Measurements from ENCODE around the gene RYR1. TPM values are rescaled to one million over a fixed set of nuclear protein-coding genes. Genes with fewer than 3 reads are reported as not detected.
"Not testable (repeated sequence)": the region's sequence is repeated elsewhere in the genome, so short reads cannot be mapped to it uniquely, and the experiment has no call there.

Gene RYR1
- total RNA-seq, 1 donor from 2014 or later: 2.3 TPM

DNA sequence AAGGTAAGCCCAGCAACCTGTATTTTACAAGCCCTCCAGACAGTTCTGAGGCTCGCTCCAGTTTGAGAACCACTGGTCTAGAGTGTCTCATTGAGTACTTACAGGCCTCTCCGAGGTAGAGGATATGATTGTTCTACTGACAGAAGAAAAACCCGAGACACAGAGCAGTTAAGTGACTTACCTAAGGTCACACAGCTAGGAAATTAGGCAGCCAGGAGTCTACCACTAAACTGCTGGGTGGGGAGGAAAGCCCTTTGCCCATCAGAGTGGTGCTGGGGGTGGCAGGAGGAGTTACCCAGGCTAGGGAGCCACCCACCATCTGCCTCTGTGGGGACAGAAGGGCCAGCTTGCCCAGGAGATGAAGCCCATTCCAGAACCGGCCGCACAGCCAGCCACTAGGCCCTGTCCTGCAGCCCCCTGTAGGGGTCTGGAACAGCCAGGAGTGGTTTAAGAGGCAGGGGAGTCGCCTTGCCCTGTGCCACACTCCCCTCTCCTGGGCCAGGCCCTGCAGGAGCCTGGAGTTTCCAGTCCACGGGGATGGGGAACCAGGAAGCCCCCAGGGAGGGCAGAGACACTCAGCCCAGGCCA, 8.2 kb upstream of the RYR1 start:
- intact Hi-C loops (cut with micrococcal nuclease): no loop called here

DNA sequence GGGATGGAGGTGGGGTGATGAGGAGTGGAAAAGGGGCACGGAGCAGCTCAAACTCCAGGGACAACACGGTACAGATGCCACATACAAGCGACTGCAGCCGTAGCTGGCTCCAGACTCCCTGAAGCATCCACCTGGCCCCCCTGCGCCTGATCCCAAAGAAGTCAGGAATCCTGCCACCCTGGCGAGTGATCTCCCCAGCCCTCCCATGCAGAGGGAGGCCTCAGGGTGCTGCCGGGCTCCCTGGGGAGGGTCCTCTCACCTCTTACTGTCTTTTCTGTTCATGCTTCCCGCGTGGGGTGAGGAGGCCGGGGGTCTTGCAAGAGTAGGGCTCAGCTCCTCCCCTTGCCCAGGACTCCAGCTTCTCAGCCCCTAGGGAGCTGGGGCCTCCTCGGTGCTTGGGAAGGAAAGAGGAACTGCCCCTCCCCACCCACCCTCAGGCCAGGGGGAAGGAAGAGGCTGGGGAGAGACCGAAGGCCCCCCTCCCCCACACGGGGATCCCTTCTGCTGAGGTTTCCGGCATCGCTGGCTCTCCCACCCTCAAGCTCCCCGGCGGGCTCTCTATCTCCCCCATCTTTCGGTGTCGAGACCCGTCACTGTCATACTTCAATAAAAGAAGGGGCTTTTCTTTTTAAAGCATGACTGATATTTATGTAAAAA, 7.6 kb upstream of the RYR1 start, which contains the start of gene RASGRP4:
Gene RASGRP4, minus strand, starts transcription at position 410 of the 657 bp plus-strand sequence. Its CDS starts 128 bp downstream, at position 282.
- intact Hi-C loops (cut with micrococcal nuclease): no loop called here

DNA sequence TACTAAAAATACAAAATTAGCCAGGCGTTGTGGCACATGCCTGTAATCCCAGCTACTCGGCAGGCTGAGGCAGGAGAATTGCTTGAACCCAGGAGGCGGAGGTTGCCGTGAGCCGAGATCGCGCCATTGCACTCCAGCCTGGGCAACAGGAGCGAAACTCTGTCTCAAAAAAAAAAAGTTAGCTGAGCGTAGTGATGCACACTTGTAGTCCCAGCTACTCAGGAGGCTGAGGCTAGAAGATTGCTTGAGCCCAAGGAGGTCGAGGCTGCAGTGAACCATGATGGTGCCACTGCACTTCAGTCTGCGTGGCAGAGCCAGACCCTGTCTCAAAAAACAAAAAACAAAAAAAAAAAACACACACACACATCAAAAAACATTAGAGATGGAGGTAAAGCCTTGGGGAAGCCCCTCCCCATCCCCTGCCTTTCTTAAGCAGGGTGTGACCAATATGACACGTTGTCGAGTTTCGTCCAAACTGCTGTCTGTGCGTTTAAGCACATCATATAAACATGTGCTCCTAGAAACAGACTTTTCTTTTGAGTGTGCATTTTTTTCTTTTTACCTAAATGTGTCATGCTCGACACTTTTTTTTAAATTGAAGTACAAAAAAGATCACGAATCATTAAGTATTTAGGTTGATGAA, 6.3 kb upstream of the RYR1 start:
- intact Hi-C loops (cut with micrococcal nuclease): not testable (repeated sequence)

DNA sequence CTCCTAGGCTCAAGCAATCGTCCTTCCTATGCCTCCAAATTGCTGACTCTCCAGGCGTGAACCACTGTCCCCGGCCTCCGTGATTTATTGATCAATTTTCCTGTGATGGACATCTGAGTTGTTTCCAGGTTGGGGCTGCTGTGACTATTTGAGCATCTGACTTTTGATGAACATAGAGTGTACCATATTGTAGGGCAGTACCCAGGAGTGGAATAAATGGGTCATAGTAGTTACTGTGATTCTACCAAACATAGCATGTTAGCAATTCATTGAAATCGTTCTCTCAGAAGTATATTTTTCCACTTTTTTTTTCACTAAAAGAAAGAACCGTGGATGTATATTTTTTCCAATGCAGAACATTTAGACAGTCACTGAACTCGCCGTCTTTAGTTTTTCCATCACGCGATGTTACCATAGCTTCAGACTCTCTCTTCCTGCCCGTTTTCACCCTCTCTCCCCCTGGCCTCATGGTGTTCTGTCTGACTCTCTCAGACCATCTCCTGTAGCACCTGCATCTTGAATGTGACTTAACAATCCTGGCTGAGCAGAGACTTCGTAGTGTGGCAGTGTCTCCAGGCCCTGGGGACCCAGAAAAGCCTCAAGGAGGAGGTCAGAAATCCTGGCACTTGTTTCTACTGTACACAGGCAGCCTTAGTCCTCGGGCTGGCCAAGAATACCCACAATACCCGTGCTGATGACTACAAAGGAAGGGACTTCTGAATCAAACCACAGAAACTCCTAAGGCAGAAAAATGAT, 4.3 kb upstream of the RYR1 start:
- intact Hi-C loops (cut with micrococcal nuclease): no loop called here

DNA sequence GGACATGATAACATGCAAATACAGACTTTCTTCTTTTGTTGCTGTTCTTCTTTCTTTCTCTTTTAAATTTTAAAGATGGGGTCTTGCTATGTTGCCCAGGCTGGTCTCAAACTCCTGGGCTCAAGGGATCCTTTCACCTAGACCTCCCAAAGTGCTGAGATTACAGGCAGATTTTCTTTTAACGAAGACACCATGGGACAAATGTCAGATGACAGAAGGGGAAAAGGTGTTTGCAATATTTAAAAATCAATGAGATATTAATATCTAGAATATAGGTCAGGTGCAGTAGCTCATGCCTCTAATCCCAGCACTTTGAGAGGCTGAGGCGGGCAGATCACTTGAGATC, 3.7 kb upstream of the RYR1 start:
- intact Hi-C loops (cut with micrococcal nuclease): no loop called here

DNA sequence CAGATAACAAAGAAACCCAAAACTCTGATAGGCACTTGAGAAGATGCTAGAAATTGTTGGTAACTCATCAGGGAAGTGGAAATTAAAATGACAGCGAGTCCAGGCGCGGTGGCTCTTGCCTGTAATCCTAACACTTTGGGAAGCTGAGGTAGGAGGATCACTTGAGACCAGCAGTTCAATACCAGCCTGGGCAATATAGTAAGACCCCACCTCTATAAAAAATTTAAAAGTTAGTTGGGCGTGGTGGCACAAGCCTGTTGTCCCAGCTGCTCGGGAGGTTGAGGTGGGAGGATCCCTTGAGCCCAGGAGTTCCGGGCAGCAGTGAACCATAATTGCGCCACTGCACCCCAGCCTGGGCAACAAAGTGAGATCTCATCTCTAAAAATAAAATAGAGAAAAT, 2.6 kb upstream of the RYR1 start:
- intact Hi-C loops (cut with micrococcal nuclease): no loop called here

DNA sequence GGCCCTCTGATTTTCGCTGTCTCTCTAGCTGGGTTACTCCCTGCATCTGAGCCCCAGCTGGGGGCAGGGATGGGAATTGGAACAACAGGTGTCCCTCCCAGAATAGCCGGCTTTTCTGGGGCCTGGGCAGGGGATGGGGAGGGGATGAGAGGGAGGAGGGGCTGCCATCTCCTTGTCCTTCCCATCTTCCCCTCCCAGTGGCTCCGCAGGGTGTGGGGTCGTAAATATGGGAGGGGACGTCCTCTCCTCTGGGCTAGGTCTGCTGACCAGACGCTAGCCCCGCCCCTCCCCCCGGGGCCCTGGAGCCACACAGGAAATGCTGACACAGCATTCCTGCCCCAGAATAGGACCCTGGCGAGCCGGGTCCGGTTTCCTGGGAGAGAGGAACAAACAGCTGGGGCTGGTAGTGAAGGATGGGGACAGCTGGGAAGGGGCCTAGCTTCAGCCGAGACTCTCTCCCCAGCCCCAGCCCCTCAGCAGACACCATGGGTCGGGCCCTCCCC, 1.1 kb downstream of the RYR1 start:
- intact Hi-C loops (cut with micrococcal nuclease): no loop called here

DNA sequence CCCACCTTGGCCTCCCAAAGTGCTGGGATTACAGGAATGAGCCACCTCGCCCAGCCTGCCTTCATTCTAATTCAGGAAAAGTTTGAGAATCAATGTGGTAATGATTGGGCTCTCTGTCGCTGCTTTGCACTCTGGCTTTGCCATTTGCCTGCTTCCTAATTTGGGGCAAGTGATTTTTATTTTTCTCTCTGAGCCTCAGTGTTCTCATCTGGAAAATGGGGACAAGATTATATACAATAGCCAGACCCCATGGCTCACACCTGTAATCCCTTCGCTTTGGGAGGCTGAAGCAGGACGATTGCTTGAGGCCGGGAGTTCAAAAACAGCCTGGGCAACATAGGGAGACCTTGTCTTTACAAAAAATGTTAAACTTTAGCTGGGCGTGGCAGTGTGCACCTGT, 3.8 kb downstream of the RYR1 start:
- intact Hi-C loops (cut with micrococcal nuclease): no loop called here

DNA sequence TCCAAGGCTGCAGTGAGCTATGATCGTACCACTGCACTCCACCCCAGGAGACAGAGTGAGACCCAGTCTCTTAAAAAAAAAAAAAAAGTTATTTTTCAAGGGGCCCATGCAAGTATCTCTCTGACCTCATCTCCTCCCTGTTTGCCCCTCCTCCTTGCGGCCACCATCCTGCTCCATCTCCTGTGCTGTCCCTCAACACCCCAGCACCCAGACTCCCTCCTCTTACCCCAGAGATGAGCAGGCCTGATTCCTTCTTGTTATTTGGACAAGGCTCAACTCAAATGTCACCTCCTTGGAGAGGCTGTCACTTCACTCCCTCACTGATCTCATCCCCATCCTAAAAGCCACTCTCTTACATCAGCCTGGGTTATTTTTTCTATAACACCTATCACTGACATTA, 4.4 kb downstream of the RYR1 start:
- intact Hi-C loops (cut with micrococcal nuclease): no loop called here

DNA sequence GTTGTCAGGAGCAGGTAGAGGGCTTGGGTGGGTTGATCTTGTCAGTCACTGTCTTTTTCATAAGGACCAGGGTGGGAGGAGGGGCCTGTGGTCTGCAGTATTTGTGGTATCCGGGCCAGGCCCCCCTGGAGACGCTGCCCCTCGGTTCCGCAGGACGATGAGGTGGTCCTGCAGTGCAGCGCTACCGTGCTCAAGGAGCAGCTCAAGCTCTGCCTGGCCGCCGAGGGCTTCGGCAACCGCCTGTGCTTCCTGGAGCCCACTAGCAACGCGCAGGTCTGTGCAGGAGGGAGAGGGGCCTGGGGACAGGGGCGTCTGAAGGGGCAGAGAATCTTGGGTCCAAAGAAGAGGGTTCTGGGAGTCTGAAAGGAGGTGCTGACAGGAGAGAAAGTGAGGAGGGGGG, 7.1 kb downstream of the RYR1 start:
- intact Hi-C loops (cut with micrococcal nuclease): loop anchor here (2.0 kb wide), 1 partner anchor 38 kb away; the partner anchor contains the start of gene FAM98C

DNA sequence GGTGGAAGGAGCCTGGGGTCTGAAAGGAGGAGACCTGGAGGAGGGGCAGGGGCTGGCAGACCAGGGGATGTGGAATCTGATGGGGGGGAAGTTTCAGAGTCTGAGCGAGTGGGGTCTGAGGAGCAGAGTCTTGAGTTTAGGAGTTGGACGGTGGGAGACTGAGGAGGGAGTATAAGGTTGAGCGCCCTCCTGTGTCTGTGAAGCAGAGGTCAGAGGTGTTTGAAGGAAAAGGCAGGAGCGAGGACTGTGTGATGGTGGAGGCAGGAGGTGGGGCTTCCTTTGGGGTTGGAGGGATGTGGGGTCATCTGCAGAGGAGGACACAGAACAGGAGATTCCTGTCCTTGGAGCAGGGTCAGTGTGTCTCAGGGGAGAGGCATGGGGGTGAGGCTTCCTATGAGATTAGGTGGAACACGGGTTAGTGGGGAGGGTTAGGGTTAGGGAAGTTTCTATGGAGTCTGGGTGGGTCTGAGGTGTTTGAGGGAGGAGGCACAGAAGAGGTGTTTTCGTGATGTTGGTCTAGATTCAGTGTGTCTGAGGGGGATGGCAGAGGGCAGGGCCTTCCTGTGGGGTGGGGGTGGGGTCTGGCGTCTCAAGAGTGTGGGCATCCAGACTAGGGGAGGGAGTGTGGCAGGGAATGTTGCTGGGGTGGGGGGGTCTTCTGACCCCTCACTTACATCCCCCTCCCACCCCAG, 8.3 kb downstream of the RYR1 start:
- intact Hi-C loops (cut with micrococcal nuclease): loop anchor here (2.0 kb wide), 1 partner anchor 39 kb away; the partner anchor contains the start of gene FAM98C

DNA sequence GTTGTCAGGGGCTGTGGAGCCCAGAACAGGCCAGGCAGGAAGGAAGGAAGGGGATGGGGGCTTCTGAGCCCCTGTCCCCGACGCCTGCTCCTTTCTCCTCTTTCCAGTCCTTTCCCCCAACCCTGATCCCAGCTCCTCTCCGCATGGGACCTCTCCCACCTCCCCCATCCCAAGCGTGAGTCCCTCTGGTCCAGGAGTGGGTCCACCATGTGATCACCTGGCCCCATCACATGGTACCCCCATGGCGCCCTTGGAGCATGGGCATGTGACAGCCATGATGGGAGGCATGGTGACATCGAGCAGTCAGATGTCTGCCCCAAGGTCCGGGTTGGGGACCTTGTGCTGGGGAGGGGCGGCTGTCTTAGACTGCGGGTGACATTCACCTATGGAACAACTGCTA, 9.2 kb downstream of the RYR1 start:
- intact Hi-C loops (cut with micrococcal nuclease): no loop called here

DNA sequence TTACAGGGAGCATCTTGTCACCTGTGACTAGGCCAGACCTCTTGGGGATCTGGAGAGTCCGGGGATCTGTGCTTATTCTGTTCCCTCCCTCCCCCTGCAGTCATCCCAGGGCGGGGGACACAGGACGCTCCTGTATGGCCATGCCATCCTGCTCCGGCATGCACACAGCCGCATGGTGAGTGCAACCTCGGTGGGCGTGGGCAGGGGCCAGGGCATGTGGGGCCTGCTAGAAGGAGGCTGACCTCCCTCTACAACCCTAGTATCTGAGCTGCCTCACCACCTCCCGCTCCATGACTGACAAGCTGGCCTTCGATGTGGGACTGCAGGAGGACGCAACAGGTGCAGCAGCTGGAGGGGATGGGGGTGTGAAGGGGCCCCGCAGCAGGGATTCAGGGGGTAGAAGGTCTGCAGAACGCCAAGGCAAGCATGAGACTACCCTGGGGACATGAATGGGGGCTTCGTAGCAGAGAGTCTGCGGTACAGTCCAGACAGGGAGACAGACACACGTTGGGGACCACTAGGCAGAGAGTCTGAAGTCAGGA, 10.0 kb downstream of the RYR1 start:
- intact Hi-C loops (cut with micrococcal nuclease): no loop called here

DNA sequence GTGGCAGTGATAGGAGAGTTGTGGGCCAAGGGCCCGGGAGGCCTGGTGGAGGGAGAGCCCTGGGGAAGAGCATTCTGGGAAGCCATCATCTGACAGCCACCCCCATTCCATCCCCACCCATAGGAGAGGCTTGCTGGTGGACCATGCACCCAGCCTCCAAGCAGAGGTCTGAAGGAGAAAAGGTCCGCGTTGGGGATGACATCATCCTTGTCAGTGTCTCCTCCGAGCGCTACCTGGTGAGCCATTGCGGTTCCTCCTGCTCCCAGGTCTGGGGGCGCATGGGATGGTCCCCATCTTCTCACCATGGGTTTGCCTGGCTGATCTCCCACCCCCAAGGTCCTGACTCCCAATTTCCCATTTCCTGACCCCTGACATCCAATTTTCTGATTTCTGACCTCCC, 10.5 kb downstream of the RYR1 start:
- intact Hi-C loops (cut with micrococcal nuclease): no loop called here

DNA sequence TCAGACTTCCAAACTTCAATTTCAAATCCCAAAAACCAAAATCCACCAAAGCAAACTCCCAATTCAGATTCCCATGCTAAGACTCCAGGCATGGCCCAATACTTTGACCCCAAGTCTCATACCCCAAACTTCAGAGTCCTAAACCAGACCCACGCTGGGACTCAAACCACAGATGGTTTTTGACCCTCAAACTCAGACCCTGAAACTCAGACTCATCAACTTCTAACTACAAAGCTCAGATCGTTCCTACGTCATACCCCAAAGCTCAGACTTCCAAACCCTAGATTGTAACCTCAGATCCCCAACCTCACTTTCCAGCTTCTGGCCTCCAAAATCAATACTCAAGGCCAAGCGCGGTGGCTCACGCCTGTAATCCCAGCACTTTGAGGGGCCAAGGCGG, 11.9 kb downstream of the RYR1 start:
- intact Hi-C loops (cut with micrococcal nuclease): no loop called here

DNA sequence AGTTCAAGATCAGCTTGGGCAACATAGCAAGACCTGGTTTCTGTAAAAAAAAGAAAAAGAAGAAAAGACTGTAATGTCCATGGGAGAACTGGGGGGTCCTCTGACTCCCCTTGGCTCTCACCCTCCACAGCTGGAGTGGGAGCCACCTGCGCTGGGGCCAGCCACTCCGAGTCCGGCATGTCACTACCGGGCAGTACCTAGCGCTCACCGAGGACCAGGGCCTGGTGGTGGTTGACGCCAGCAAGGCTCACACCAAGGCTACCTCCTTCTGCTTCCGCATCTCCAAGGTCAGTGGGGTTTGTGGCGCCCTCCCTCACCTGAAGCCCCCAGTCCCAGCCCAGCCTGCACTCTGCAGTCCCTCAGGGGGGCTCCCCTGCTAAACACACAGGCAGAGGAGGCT, 14.7 kb downstream of the RYR1 start:
- intact Hi-C loops (cut with micrococcal nuclease): no loop called here

DNA sequence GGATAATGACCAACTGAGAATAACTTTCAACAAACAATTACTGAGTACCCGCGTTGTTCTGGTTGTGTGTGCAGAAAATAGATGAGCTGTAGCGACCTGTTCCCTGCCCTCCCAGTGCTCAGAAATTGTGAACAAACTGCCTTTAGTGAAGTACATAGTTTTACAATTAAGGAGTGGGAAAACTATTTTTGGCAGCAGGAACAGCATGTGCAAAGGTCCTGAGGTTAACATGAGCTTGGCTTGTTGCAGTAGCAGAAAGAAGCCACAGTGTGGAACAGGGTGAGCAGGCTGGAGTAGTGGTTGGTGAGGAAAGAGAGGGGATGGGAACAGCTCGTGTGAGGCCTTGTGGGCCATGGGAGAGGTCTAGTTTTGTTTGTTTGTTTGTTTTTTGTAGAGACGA, 16.0 kb downstream of the RYR1 start:
- intact Hi-C loops (cut with micrococcal nuclease): no loop called here

DNA sequence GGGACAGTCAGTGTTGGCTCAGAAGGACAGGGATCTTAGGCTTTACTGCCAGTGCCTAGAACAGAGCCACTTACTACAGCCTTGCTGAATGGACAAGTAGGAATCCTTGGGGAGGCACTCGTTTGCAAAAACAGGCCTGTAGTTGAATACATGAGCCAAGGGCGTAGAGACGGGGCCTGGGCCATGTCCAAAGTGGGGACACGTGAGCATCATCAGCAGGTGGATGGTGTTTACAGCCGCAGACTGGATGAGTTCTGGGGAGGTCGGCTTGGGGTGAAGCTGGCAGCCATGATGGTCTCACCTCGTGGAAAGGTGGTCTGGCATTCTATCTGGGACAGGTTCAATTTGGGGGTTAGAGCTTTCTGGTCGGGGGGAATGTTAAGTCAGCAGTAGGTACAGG, 17.5 kb downstream of the RYR1 start:
- intact Hi-C loops (cut with micrococcal nuclease): no loop called here

DNA sequence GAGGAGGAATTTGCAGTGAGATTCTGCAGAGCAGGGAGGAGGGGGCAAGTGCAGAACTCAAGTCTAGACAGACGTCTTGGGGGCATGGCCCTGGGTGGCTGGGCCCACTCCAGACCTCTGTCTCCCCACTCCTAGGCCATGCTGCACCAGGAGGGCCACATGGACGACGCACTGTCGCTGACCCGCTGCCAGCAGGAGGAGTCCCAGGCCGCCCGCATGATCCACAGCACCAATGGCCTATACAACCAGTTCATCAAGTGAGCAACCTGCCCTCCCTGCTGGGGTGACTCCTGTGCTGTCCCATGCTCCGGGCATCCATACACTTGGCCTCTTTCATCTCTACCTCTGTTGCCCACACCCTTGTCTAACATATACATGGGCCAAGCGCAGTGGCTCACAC, 18.1 kb downstream of the RYR1 start:
- intact Hi-C loops (cut with micrococcal nuclease): no loop called here

DNA sequence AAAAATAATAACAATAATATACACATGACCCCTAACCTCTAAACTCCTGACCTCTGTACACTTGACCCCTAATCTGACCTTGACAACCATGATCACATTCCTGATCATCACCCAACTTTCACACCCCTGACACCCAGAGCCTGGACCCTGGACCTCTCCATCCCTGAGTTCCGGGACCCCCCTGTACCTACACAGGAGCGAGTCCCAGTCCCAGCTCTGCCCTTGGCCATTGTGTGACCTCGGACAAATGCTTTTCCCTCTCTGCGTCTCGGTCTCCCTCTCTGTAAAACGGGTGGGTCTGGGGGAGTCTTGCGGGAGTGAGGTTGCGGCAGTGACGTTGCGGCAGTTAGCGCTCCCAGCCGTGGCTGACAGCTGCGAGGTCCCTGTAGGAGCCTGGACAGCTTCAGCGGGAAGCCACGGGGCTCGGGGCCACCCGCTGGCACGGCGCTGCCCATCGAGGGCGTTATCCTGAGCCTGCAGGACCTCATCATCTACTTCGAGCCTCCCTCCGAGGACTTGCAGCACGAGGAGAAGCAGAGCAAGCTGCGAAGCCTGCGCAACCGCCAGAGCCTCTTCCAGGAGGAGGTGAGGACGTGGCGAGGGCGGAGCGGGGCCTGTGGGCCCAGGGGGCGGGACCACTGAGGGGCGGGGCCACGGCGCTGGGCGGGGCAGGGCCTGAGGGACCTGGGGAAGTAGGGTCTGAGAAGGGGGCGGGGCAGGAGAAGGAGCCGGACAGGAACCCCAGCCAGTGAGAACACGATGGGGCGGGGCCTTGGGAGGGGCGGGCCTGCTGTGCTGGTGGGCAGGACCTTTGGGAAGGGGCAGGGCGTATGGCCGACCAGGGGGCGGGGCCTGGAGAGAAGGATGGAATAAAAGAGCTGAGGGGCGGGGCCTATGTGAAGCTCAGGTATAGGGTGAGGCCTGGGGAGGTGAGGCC, 19.2 kb downstream of the RYR1 start:
- intact Hi-C loops (cut with micrococcal nuclease): no loop called here
